ENCODE data around the gene ADAM15.

The ADAM15 gene

GRCh38 chr1:155050560-155051341 is at the start of gene ADAM15:
Gene ADAM15 (plus strand): TSS chr1:155051316. CDS start chr1:155051387, 71 bp downstream.
- peak; percentile 86 for DNase-seq

- no peak for DNase-seq
These were observed 49.8 kb upstream of the ADAM15 start for GRCh38 chr1:155001425-155001674.

- peak; percentile 99 for DNase-seq
These were observed 49.2 kb upstream of the ADAM15 start for GRCh38 chr1:155001675-155002463.

GRCh38 chr1:155002464-155003226 is 48.5 kb upstream of the ADAM15 start, which contains the start of gene ZBTB7B:
Gene ZBTB7B (plus strand): TSS chr1:155002802. CDS start chr1:155014661, 11,859 bp downstream.
- DNase-seq = peak; percentile 64

- peak; percentile 34 for DNase-seq
These were observed 47.8 kb upstream of the ADAM15 start for GRCh38 chr1:155003227-155003765.

- peak; percentile 40 for DNase-seq
These were observed 47.3 kb upstream of the ADAM15 start for GRCh38 chr1:155003766-155004351.

GRCh38 chr1:155004352-155005075 is 46.6 kb upstream of the ADAM15 start:
- DNase-seq = no peak

- peak; percentile 51 for DNase-seq
These were observed 45.8 kb upstream of the ADAM15 start for GRCh38 chr1:155005076-155006011.

GRCh38 chr1:155006601-155007101 is 44.5 kb upstream of the ADAM15 start:
- peak; percentile 30 for DNase-seq

- no peak for DNase-seq
These were observed 43.8 kb upstream of the ADAM15 start for GRCh38 chr1:155007251-155007828.

- no peak for DNase-seq
These were observed 42.8 kb upstream of the ADAM15 start for GRCh38 chr1:155008015-155008941.

GRCh38 chr1:155009221-155009711 is 41.9 kb upstream of the ADAM15 start:
- no peak for DNase-seq

GRCh38 chr1:155009742-155010141 is 41.4 kb upstream of the ADAM15 start:
- DNase-seq = no peak

- no peak for DNase-seq
These were observed 40.8 kb upstream of the ADAM15 start for GRCh38 chr1:155010211-155010918.

- DNase-seq = no peak
These were observed 40.1 kb upstream of the ADAM15 start for GRCh38 chr1:155011004-155011416.

- DNase-seq = no peak
These were observed 39.6 kb upstream of the ADAM15 start for GRCh38 chr1:155011437-155012025.

- DNase-seq = peak; percentile 89
These were observed 39.0 kb upstream of the ADAM15 start for GRCh38 chr1:155012026-155012546.

Data from COR-L47 (cell line).